Amniotic stem cell (primary cell): ENCODE results near the gene NALCN.

Source experiments
- DNase-seq: peaks from one replicate; lab custom pipeline; 2025; lab: John Stamatoyannopoulos, UW

NALCN gene

GRCh38 chr13:101289764-101290163 lies 126.5 kb downstream of the NALCN start:
- peak; percentile 5 for DNase-seq

GRCh38 chr13:101283782-101284181 lies 132.5 kb downstream of the NALCN start:
- no peak for DNase-seq

- DNase-seq, result no peak
Measured at GRCh38 chr13:101272886-101273285, 143.4 kb downstream of the NALCN start.

GRCh38 chr13:101271681-101272245 lies 144.5 kb downstream of the NALCN start:
- no peak for DNase-seq

- DNase-seq, result no peak
Measured at GRCh38 chr13:101267656-101268055, 148.7 kb downstream of the NALCN start.

GRCh38 chr13:101265934-101266333 lies 150.4 kb downstream of the NALCN start:
- DNase-seq, result no peak

GRCh38 chr13:101264931-101265330 lies 151.4 kb downstream of the NALCN start:
- DNase-seq, result no peak

GRCh38 chr13:101262306-101262705 lies 154.0 kb downstream of the NALCN start:
- DNase-seq, result no peak

GRCh38 chr13:101258509-101258908 lies 157.8 kb downstream of the NALCN start:
- DNase-seq, result no peak

GRCh38 chr13:101258071-101258470 lies 158.2 kb downstream of the NALCN start:
- DNase-seq, result peak; percentile 66

- no peak for DNase-seq
Measured at GRCh38 chr13:101248739-101249514, 167.4 kb downstream of the NALCN start.

- no peak for DNase-seq
Measured at GRCh38 chr13:101242720-101243119, 173.6 kb downstream of the NALCN start.

GRCh38 chr13:101238555-101238954 lies 177.8 kb downstream of the NALCN start:
- DNase-seq, result no peak

- no peak for DNase-seq
Measured at GRCh38 chr13:101231751-101232428, 184.4 kb downstream of the NALCN start.

- DNase-seq, result no peak
Measured at GRCh38 chr13:101230271-101230890, 185.9 kb downstream of the NALCN start.

- no peak for DNase-seq
Measured at GRCh38 chr13:101219609-101220265, 196.6 kb downstream of the NALCN start.

- DNase-seq, result no peak
Measured at GRCh38 chr13:101218484-101218883, 197.8 kb downstream of the NALCN start.

GRCh38 chr13:101217086-101217485 lies 199.2 kb downstream of the NALCN start:
- no peak for DNase-seq

GRCh38 chr13:101211261-101211660 lies 205.0 kb downstream of the NALCN start:
- peak; percentile 8 for DNase-seq

- no peak for DNase-seq
Measured at GRCh38 chr13:101210774-101211173, 205.5 kb downstream of the NALCN start.

GRCh38 chr13:101209206-101209893 lies 207.0 kb downstream of the NALCN start:
- no peak for DNase-seq

- DNase-seq, result no peak
Measured at GRCh38 chr13:101205408-101205807, 210.9 kb downstream of the NALCN start.
